ENCODE data around the gene KCNQ1OT1.
"Not testable (repeated sequence)": the region's sequence is repeated elsewhere in the genome, so short reads cannot be mapped to it uniquely, and the experiment has no call there.

KCNQ1OT1 gene

GRCh38 chr11:2652333-2653197 lies 47.2 kb downstream of the KCNQ1OT1 start:
- no peak for DNase-seq (ENCODE audit: low spot score)

- DNase-seq (ENCODE audit: low spot score): peak; percentile 68
These were observed 47.9 kb downstream of the KCNQ1OT1 start for GRCh38 chr11:2651826-2652271.

- DNase-seq (ENCODE audit: low spot score): no peak
These were observed 48.7 kb downstream of the KCNQ1OT1 start for GRCh38 chr11:2651054-2651617.

- DNase-seq (ENCODE audit: low spot score): no peak
These were observed 49.4 kb downstream of the KCNQ1OT1 start for GRCh38 chr11:2650343-2650867.

- no peak for DNase-seq (ENCODE audit: low spot score)
These were observed 49.9 kb downstream of the KCNQ1OT1 start for GRCh38 chr11:2649848-2650247.

GRCh38 chr11:2649400-2649799 lies 50.4 kb downstream of the KCNQ1OT1 start:
- no peak for DNase-seq (ENCODE audit: low spot score)

GRCh38 chr11:2647953-2648352 lies 51.8 kb downstream of the KCNQ1OT1 start:
- no peak for DNase-seq (ENCODE audit: low spot score)

- no peak for DNase-seq (ENCODE audit: low spot score)
These were observed 52.6 kb downstream of the KCNQ1OT1 start for GRCh38 chr11:2647167-2647566.

GRCh38 chr11:2645779-2646118 lies 54.0 kb downstream of the KCNQ1OT1 start:
- DNase-seq (ENCODE audit: low spot score): no peak

GRCh38 chr11:2644844-2645778 lies 54.7 kb downstream of the KCNQ1OT1 start:
- DNase-seq (ENCODE audit: low spot score): no peak

GRCh38 chr11:2643746-2644145 lies 56.0 kb downstream of the KCNQ1OT1 start:
- no peak for DNase-seq (ENCODE audit: low spot score)

- DNase-seq (ENCODE audit: low spot score): no peak
These were observed 58.2 kb downstream of the KCNQ1OT1 start for GRCh38 chr11:2641623-2642022.

GRCh38 chr11:2639763-2640162 lies 60.0 kb downstream of the KCNQ1OT1 start:
- not testable (repeated sequence) for DNase-seq (ENCODE audit: low spot score)

GRCh38 chr11:2631161-2631560 lies 68.6 kb downstream of the KCNQ1OT1 start:
- DNase-seq (ENCODE audit: low spot score): no peak

- no peak for DNase-seq (ENCODE audit: low spot score)
These were observed 69.1 kb downstream of the KCNQ1OT1 start for GRCh38 chr11:2630679-2631078.

GRCh38 chr11:2625183-2625582 lies 74.6 kb downstream of the KCNQ1OT1 start:
- no peak for DNase-seq (ENCODE audit: low spot score)

GRCh38 chr11:2621894-2622293 lies 77.9 kb downstream of the KCNQ1OT1 start:
- no peak for DNase-seq (ENCODE audit: low spot score)

GRCh38 chr11:2612884-2613571 lies 86.8 kb downstream of the KCNQ1OT1 start:
- DNase-seq (ENCODE audit: low spot score): no peak

- no peak for DNase-seq (ENCODE audit: low spot score)
These were observed 90.4 kb downstream of the KCNQ1OT1 start for GRCh38 chr11:2609345-2609744.

GRCh38 chr11:2599561-2600189 lies 100.1 kb downstream of the KCNQ1OT1 start:
- no peak for DNase-seq (ENCODE audit: low spot score)

- no peak for DNase-seq (ENCODE audit: low spot score)
These were observed 104.6 kb downstream of the KCNQ1OT1 start for GRCh38 chr11:2595204-2595603.
